ENCODE data around the gene DTNBP1.

The DTNBP1 gene

GRCh38 chr6:15513801-15514711 lies 148.8 kb downstream of the DTNBP1 start:
- Histone ChIP-seq H3K9ac (ENCODE audit: low read depth, low read length) (no peak overlapping the region), H3K9me3 (ENCODE audit: control insufficient read depth, insufficient read depth, low read length) (no peaks in the 10 kb centered on the region), H3K36me3 (ENCODE audit: control insufficient read depth, insufficient read depth, low read length) (peaks cover 90% of the 10 kb centered on the region)

GRCh38 chr6:15513131-15513771 lies 149.6 kb downstream of the DTNBP1 start:
- Histone ChIP-seq H3K9me3 (ENCODE audit: control insufficient read depth, insufficient read depth, low read length) (no peaks in the 10 kb centered on the region), H3K36me3 (ENCODE audit: control insufficient read depth, insufficient read depth, low read length) (peaks cover 90% of the 10 kb centered on the region), H3K27me3 (ENCODE audit: control insufficient read depth, insufficient read depth, low read length) (no peaks in the 10 kb centered on the region), H3K4me3 (ENCODE audit: low read depth, low read length) (no peak overlapping the region), H3K4me1 (ENCODE audit: control insufficient read depth, insufficient read depth, low read length) (no peaks in the 10 kb centered on the region), H3K9ac (ENCODE audit: low read depth, low read length) (no peak overlapping the region)

More at GRCh38 chr6:15513801-15514711, 148.8 kb downstream of the DTNBP1 start:
- H3K27me3 ChIP-seq (ENCODE audit: control insufficient read depth, insufficient read depth, low read length), result no peaks in the 10 kb centered on the region
- no peaks in the 10 kb centered on the region for H3K4me1 ChIP-seq (ENCODE audit: control insufficient read depth, insufficient read depth, low read length)
- no peak overlapping the region for H3K4me3 ChIP-seq (ENCODE audit: low read depth, low read length)

GRCh38 chr6:15512721-15513120 lies 150.1 kb downstream of the DTNBP1 start:
- Histone ChIP-seq H3K27me3 (ENCODE audit: control insufficient read depth, insufficient read depth, low read length) (no peaks in the 10 kb centered on the region), H3K36me3 (ENCODE audit: control insufficient read depth, insufficient read depth, low read length) (peaks cover 90% of the 10 kb centered on the region), H3K4me3 (ENCODE audit: low read depth, low read length) (no peak overlapping the region), H3K9ac (ENCODE audit: low read depth, low read length) (no peak overlapping the region), H3K4me1 (ENCODE audit: control insufficient read depth, insufficient read depth, low read length) (peaks cover 2% of the 10 kb centered on the region), H3K9me3 (ENCODE audit: control insufficient read depth, insufficient read depth, low read length) (no peaks in the 10 kb centered on the region)

GRCh38 chr6:15512126-15512525 lies 150.7 kb downstream of the DTNBP1 start:
- Histone ChIP-seq H3K27me3 (ENCODE audit: control insufficient read depth, insufficient read depth, low read length) (no peaks in the 10 kb centered on the region), H3K9me3 (ENCODE audit: control insufficient read depth, insufficient read depth, low read length) (no peaks in the 10 kb centered on the region), H3K4me3 (ENCODE audit: low read depth, low read length) (no peak overlapping the region), H3K4me1 (ENCODE audit: control insufficient read depth, insufficient read depth, low read length) (peaks cover 8% of the 10 kb centered on the region), H3K9ac (ENCODE audit: low read depth, low read length) (no peak overlapping the region), H3K36me3 (ENCODE audit: control insufficient read depth, insufficient read depth, low read length) (peaks cover 90% of the 10 kb centered on the region)

- Histone ChIP-seq H3K4me3 (ENCODE audit: low read depth, low read length) (no peak overlapping the region), H3K36me3 (ENCODE audit: control insufficient read depth, insufficient read depth, low read length) (peaks cover 90% of the 10 kb centered on the region), H3K27me3 (ENCODE audit: control insufficient read depth, insufficient read depth, low read length) (no peaks in the 10 kb centered on the region), H3K9ac (ENCODE audit: low read depth, low read length) (no peak overlapping the region), H3K4me1 (ENCODE audit: control insufficient read depth, insufficient read depth, low read length) (peaks cover 11% of the 10 kb centered on the region), H3K9me3 (ENCODE audit: control insufficient read depth, insufficient read depth, low read length) (no peaks in the 10 kb centered on the region)
Measured at GRCh38 chr6:15511248-15512125, 151.3 kb downstream of the DTNBP1 start.

GRCh38 chr6:15510536-15511247 lies 152.1 kb downstream of the DTNBP1 start:
- Histone ChIP-seq H3K36me3 (ENCODE audit: control insufficient read depth, insufficient read depth, low read length) (peaks cover 92% of the 10 kb centered on the region), H3K27me3 (ENCODE audit: control insufficient read depth, insufficient read depth, low read length) (no peaks in the 10 kb centered on the region), H3K4me3 (ENCODE audit: low read depth, low read length) (no peak overlapping the region), H3K4me1 (ENCODE audit: control insufficient read depth, insufficient read depth, low read length) (peaks cover 11% of the 10 kb centered on the region), H3K9ac (ENCODE audit: low read depth, low read length) (no peak overlapping the region), H3K9me3 (ENCODE audit: control insufficient read depth, insufficient read depth, low read length) (no peaks in the 10 kb centered on the region)

- Histone ChIP-seq H3K27me3 (ENCODE audit: control insufficient read depth, insufficient read depth, low read length) (no peaks in the 10 kb centered on the region), H3K36me3 (ENCODE audit: control insufficient read depth, insufficient read depth, low read length) (peaks cover 94% of the 10 kb centered on the region), H3K9me3 (ENCODE audit: control insufficient read depth, insufficient read depth, low read length) (no peaks in the 10 kb centered on the region), H3K4me3 (ENCODE audit: low read depth, low read length) (no peak overlapping the region), H3K4me1 (ENCODE audit: control insufficient read depth, insufficient read depth, low read length) (peaks cover 11% of the 10 kb centered on the region), H3K9ac (ENCODE audit: low read depth, low read length) (no peak overlapping the region)
Measured at GRCh38 chr6:15510121-15510520, 152.7 kb downstream of the DTNBP1 start.

GRCh38 chr6:15509335-15509933 lies 153.4 kb downstream of the DTNBP1 start:
- Histone ChIP-seq H3K36me3 (ENCODE audit: control insufficient read depth, insufficient read depth, low read length) (peaks cover 94% of the 10 kb centered on the region), H3K27me3 (ENCODE audit: control insufficient read depth, insufficient read depth, low read length) (no peaks in the 10 kb centered on the region), H3K4me1 (ENCODE audit: control insufficient read depth, insufficient read depth, low read length) (peaks cover 11% of the 10 kb centered on the region), H3K4me3 (ENCODE audit: low read depth, low read length) (no peak overlapping the region), H3K9me3 (ENCODE audit: control insufficient read depth, insufficient read depth, low read length) (no peaks in the 10 kb centered on the region), H3K9ac (ENCODE audit: low read depth, low read length) (no peak overlapping the region)

- peaks cover 11% of the 10 kb centered on the region for H3K4me1 ChIP-seq (ENCODE audit: control insufficient read depth, insufficient read depth, low read length)
- no peaks in the 10 kb centered on the region for H3K27me3 ChIP-seq (ENCODE audit: control insufficient read depth, insufficient read depth, low read length)
- no peak overlapping the region for H3K9ac ChIP-seq (ENCODE audit: low read depth, low read length)
- no peak overlapping the region for H3K4me3 ChIP-seq (ENCODE audit: low read depth, low read length)
- no peaks in the 10 kb centered on the region for H3K9me3 ChIP-seq (ENCODE audit: control insufficient read depth, insufficient read depth, low read length)
- peaks cover 94% of the 10 kb centered on the region for H3K36me3 ChIP-seq (ENCODE audit: control insufficient read depth, insufficient read depth, low read length)
Measured at GRCh38 chr6:15508931-15509330, 153.9 kb downstream of the DTNBP1 start.

GRCh38 chr6:15508441-15508871 lies 154.4 kb downstream of the DTNBP1 start:
- no peak overlapping the region for H3K4me3 ChIP-seq (ENCODE audit: low read depth, low read length)
- no peaks in the 10 kb centered on the region for H3K27me3 ChIP-seq (ENCODE audit: control insufficient read depth, insufficient read depth, low read length)
- peaks cover 11% of the 10 kb centered on the region for H3K4me1 ChIP-seq (ENCODE audit: control insufficient read depth, insufficient read depth, low read length)
- H3K36me3 ChIP-seq (ENCODE audit: control insufficient read depth, insufficient read depth, low read length), result peaks cover 94% of the 10 kb centered on the region
- H3K9ac ChIP-seq (ENCODE audit: low read depth, low read length), result no peak overlapping the region
- no peaks in the 10 kb centered on the region for H3K9me3 ChIP-seq (ENCODE audit: control insufficient read depth, insufficient read depth, low read length)
